Measurements from ENCODE around the gene ZMYND10. TPM values are rescaled to one million over a fixed set of nuclear protein-coding genes. Genes with fewer than 3 reads are reported as not detected.

The ZMYND10 gene
- total RNA-seq, 1 experiment from 2014 or later: 0.97 TPM

- no peak for DNase-seq (ENCODE audit: low read depth in 1 of 2, low spot score in 2 of 2)
These were observed 14.2 kb upstream of the ZMYND10 start for GRCh38 chr3:50359760-50360110.

GRCh38 chr3:50358911-50359759 lies 13.6 kb upstream of the ZMYND10 start, which contains the start of gene TMEM115:
TMEM115 (minus strand) TSS chr3:50359521; CDS start chr3:50359063, 458 bp downstream.
- Histone ChIP-seq H3K36me3 (peaks cover 50% of the 10 kb centered on the region), H3K27me3 (replicated peaks) (no peaks in the 10 kb centered on the region), H3K27ac (peak within 1 kb of the TSS; percentile 27), H3K4me1 (replicated peaks) (peaks cover 33% of the 10 kb centered on the region), H3K4me3 (peak within 1 kb of the TSS; percentile 63), H3K9me3 (replicated peaks) (no peaks in the 10 kb centered on the region)
- peak; percentile 92 to 97 for DNase-seq (ENCODE audit: low read depth in 1 of 2, low spot score in 2 of 2)

More at GRCh38 chr3:50359760-50360110, 14.2 kb upstream of the ZMYND10 start:
- Histone ChIP-seq H3K4me1 (replicated peaks) (peaks cover 33% of the 10 kb centered on the region), H3K9me3 (replicated peaks) (no peaks in the 10 kb centered on the region), H3K27ac (no peak overlapping the region), H3K4me3 (peak overlapping the region; percentile 63; the same call in 1 of the 2 replicates), H3K27me3 (replicated peaks) (no peaks in the 10 kb centered on the region), H3K36me3 (peaks cover 44% of the 10 kb centered on the region)

- Histone ChIP-seq H3K27me3 (replicated peaks) (no peaks in the 10 kb centered on the region), H3K27ac (peak overlapping the region; percentile 27; the same call in 1 of the 2 replicates), H3K4me3 (peak overlapping the region; percentile 63), H3K4me1 (replicated peaks) (peaks cover 33% of the 10 kb centered on the region), H3K9me3 (replicated peaks) (no peaks in the 10 kb centered on the region), H3K36me3 (peaks cover 57% of the 10 kb centered on the region)
- DNase-seq (ENCODE audit: low read depth in 1 of 2, low spot score in 2 of 2): no peak
These were observed 12.9 kb upstream of the ZMYND10 start for GRCh38 chr3:50358355-50358910.

- peak overlapping the region; percentile 63 for H3K4me3 ChIP-seq
- DNase-seq (ENCODE audit: low read depth in 1 of 2, low spot score in 2 of 2): no peak
- peaks cover 65% of the 10 kb centered on the region for H3K36me3 ChIP-seq
- no peaks in the 10 kb centered on the region for H3K27me3 ChIP-seq (replicated peaks)
- peaks cover 33% of the 10 kb centered on the region for H3K4me1 ChIP-seq (replicated peaks)
- H3K27ac ChIP-seq: no peak overlapping the region
- H3K9me3 ChIP-seq (replicated peaks): no peaks in the 10 kb centered on the region
These were observed 11.9 kb upstream of the ZMYND10 start for GRCh38 chr3:50357481-50357880.

GRCh38 chr3:50356553-50356952 lies 11.0 kb upstream of the ZMYND10 start:
- Histone ChIP-seq H3K9me3 (replicated peaks) (no peaks in the 10 kb centered on the region), H3K4me1 (replicated peaks) (peaks cover 35% of the 10 kb centered on the region), H3K4me3 (no peak overlapping the region), H3K27ac (no peak overlapping the region), H3K27me3 (replicated peaks) (no peaks in the 10 kb centered on the region), H3K36me3 (peaks cover 72% of the 10 kb centered on the region)
- no peak for DNase-seq (ENCODE audit: low read depth in 1 of 2, low spot score in 2 of 2)

- no peaks in the 10 kb centered on the region for H3K27me3 ChIP-seq (replicated peaks)
- H3K9me3 ChIP-seq (replicated peaks): no peaks in the 10 kb centered on the region
- no peak for DNase-seq (ENCODE audit: low read depth in 1 of 2, low spot score in 2 of 2)
- peaks cover 40% of the 10 kb centered on the region for H3K4me1 ChIP-seq (replicated peaks)
- no peak overlapping the region for H3K27ac ChIP-seq
- no peak overlapping the region for H3K4me3 ChIP-seq
- peaks cover 76% of the 10 kb centered on the region for H3K36me3 ChIP-seq
These were observed 10.5 kb upstream of the ZMYND10 start for GRCh38 chr3:50355829-50356552.

- DNase-seq (ENCODE audit: low read depth in 1 of 2, low spot score in 2 of 2): no peak
- no peaks in the 10 kb centered on the region for H3K9me3 ChIP-seq (replicated peaks)
- no peak overlapping the region for H3K27ac ChIP-seq
- no peaks in the 10 kb centered on the region for H3K27me3 ChIP-seq (replicated peaks)
- peaks cover 48% of the 10 kb centered on the region for H3K4me1 ChIP-seq (replicated peaks)
- H3K36me3 ChIP-seq: peaks cover 76% of the 10 kb centered on the region
- H3K4me3 ChIP-seq: no peak overlapping the region
These were observed 9.3 kb upstream of the ZMYND10 start for GRCh38 chr3:50354850-50355249.

GRCh38 chr3:50354186-50354764 lies 8.7 kb upstream of the ZMYND10 start:
- H3K4me3 ChIP-seq: no peak overlapping the region
- H3K27me3 ChIP-seq (replicated peaks): no peaks in the 10 kb centered on the region
- peaks cover 48% of the 10 kb centered on the region for H3K4me1 ChIP-seq (replicated peaks)
- no peak for DNase-seq (ENCODE audit: low read depth in 1 of 2, low spot score in 2 of 2)
- peaks cover 76% of the 10 kb centered on the region for H3K36me3 ChIP-seq
- no peak overlapping the region for H3K27ac ChIP-seq
- H3K9me3 ChIP-seq (replicated peaks): no peaks in the 10 kb centered on the region

GRCh38 chr3:50353245-50354004 lies 7.9 kb upstream of the ZMYND10 start:
- H3K27ac ChIP-seq: no peak overlapping the region
- no peak overlapping the region for H3K4me3 ChIP-seq
- no peak for DNase-seq (ENCODE audit: low read depth in 1 of 2, low spot score in 2 of 2)
- H3K36me3 ChIP-seq: peaks cover 68% of the 10 kb centered on the region
- H3K27me3 ChIP-seq (replicated peaks): no peaks in the 10 kb centered on the region
- no peaks in the 10 kb centered on the region for H3K9me3 ChIP-seq (replicated peaks)
- peaks cover 44% of the 10 kb centered on the region for H3K4me1 ChIP-seq (replicated peaks)

GRCh38 chr3:50352781-50353180 lies 7.2 kb upstream of the ZMYND10 start:
- Histone ChIP-seq H3K27ac (no peak overlapping the region), H3K4me3 (no peak overlapping the region), H3K9me3 (replicated peaks) (no peaks in the 10 kb centered on the region), H3K27me3 (replicated peaks) (no peaks in the 10 kb centered on the region), H3K4me1 (replicated peaks) (peaks cover 37% of the 10 kb centered on the region), H3K36me3 (peaks cover 65% of the 10 kb centered on the region)
- no peak for DNase-seq (ENCODE audit: low read depth in 1 of 2, low spot score in 2 of 2)

- Histone ChIP-seq H3K4me1 (replicated peaks) (peaks cover 23% of the 10 kb centered on the region), H3K27ac (no peak overlapping the region), H3K36me3 (peaks cover 53% of the 10 kb centered on the region), H3K27me3 (replicated peaks) (no peaks in the 10 kb centered on the region), H3K9me3 (replicated peaks) (no peaks in the 10 kb centered on the region), H3K4me3 (peak overlapping the region; percentile 75)
- no peak for DNase-seq (ENCODE audit: low read depth in 1 of 2, low spot score in 2 of 2)
These were observed 5.8 kb upstream of the ZMYND10 start for GRCh38 chr3:50351323-50351697.

- peak within 1 kb of the TSS; percentile 53 for H3K27ac ChIP-seq
- peak within 1 kb of the TSS; percentile 75 for H3K4me3 ChIP-seq
- no peaks in the 10 kb centered on the region for H3K27me3 ChIP-seq (replicated peaks)
- H3K9me3 ChIP-seq (replicated peaks): no peaks in the 10 kb centered on the region
- DNase-seq (ENCODE audit: low read depth in 1 of 2, low spot score in 2 of 2): peak; percentile 93 to 96
- H3K4me1 ChIP-seq (replicated peaks): peaks cover 21% of the 10 kb centered on the region
- peaks cover 47% of the 10 kb centered on the region for H3K36me3 ChIP-seq
These were observed 5.2 kb upstream of the ZMYND10 start, which contains the start of the genes CYB561D2 and NPRL2 for GRCh38 chr3:50350527-50351322. CYB561D2 (plus strand) TSS chr3:50350862; CDS start chr3:50351434, 572 bp downstream. NPRL2 (minus strand) TSS chr3:50350775; CDS start chr3:50350652, 123 bp downstream.
